ENCODE results near the gene PIGT. TPM values are rescaled to one million over a fixed set of nuclear protein-coding genes. Genes with fewer than 3 reads are reported as not detected.

PIGT gene
- total RNA-seq, 4 donors from 2014 or later: 33.6 to 64.5 (median 45.6) TPM

GRCh38 chr20:45433316-45433715, 17.4 kb downstream of the PIGT start:
- no peak for TF ChIP-seq CTCF (IDR thresholded peaks at IDR 0.05)
- H3K4me3 ChIP-seq (ENCODE audit: low read depth, poor library complexity, severe bottlenecking): no peak overlapping the region
- 60 to 67% methylated on average over 3 of the region's 3 CpGs for WGBS, 2 donors
- intact Hi-C loops (cut with DNase I; ENCODE audit: low total_unique reads): no loop called here
- DNase-seq (ENCODE audit: low spot score in 2 of 2): no peak

GRCh38 chr20:45433976-45434375, 18.0 kb downstream of the PIGT start:
- no peak for TF ChIP-seq CTCF (IDR thresholded peaks at IDR 0.05)
- TF ChIP-seq POLR2A (IDR thresholded peaks at IDR 0.05): no peak
- intact Hi-C loops (cut with DNase I; ENCODE audit: low total_unique reads): no loop called here
- DNase-seq (ENCODE audit: low spot score in 2 of 2): no peak
- 94 to 96% methylated on average over 4 of the region's 4 CpGs for WGBS, 2 donors
- no peak overlapping the region for H3K4me3 ChIP-seq (ENCODE audit: low read depth, poor library complexity, severe bottlenecking)

- TF ChIP-seq CTCF (IDR thresholded peaks at IDR 0.05) (peak in 1 of 3 donors; percentile 92), POLR2A (IDR thresholded peaks at IDR 0.05) (no peak)
- intact Hi-C loops (cut with DNase I; ENCODE audit: low total_unique reads): loop anchor here (5.0 kb wide), 1 partner anchor 65 kb away; no protein-coding TSS in a partner anchor
- H3K4me3 ChIP-seq (ENCODE audit: low read depth, poor library complexity, severe bottlenecking): peak overlapping the region; percentile 6
- 9 to 12% methylated on average over 23 to 30 of the region's 33 CpGs for WGBS, 2 donors
- peak; percentile 85 to 98 for DNase-seq (ENCODE audit: low spot score in 2 of 2)
Observed at GRCh38 chr20:45436732-45437485, 21.0 kb downstream of the PIGT start.

GRCh38 chr20:45440424-45440823, 24.5 kb downstream of the PIGT start:
- WGBS, 2 donors: 83 to 89% methylated on average over 3 of the region's 3 CpGs
- TF ChIP-seq POLR2A (IDR thresholded peaks at IDR 0.05): no peak
- intact Hi-C loops (cut with DNase I; ENCODE audit: low total_unique reads): loop anchor here (2.0 kb wide), 1 partner anchor 118 kb away; no protein-coding TSS in a partner anchor

GRCh38 chr20:45440891-45441685, 25.1 kb downstream of the PIGT start:
- WGBS, 2 donors: 69% methylated on average over 5 of the region's 5 CpGs
- no peak for TF ChIP-seq CTCF (IDR thresholded peaks at IDR 0.05)
- no peak for TF ChIP-seq POLR2A (IDR thresholded peaks at IDR 0.05)
- no peak overlapping the region for H3K4me3 ChIP-seq (ENCODE audit: low read depth, poor library complexity, severe bottlenecking)
- no peak for DNase-seq (ENCODE audit: low spot score in 2 of 2)
- intact Hi-C loops (cut with DNase I; ENCODE audit: low total_unique reads): loop anchor here (2.0 kb wide), 1 partner anchor 118 kb away; no protein-coding TSS in a partner anchor

More at GRCh38 chr20:45440424-45440823, 24.5 kb downstream of the PIGT start:
- no peak for DNase-seq (ENCODE audit: low spot score in 2 of 2)
- no peak overlapping the region for H3K4me3 ChIP-seq (ENCODE audit: low read depth, poor library complexity, severe bottlenecking)

- no peak for DNase-seq (ENCODE audit: low spot score in 2 of 2)
- intact Hi-C loops (cut with DNase I; ENCODE audit: low total_unique reads): loop anchor here (2.0 kb wide), 1 partner anchor 119 kb away; no protein-coding TSS in a partner anchor
- 82 to 94% methylated on average over 1 of the region's 1 CpG for WGBS, 2 donors
- TF ChIP-seq POLR2A (IDR thresholded peaks at IDR 0.05) (no peak), CTCF (IDR thresholded peaks at IDR 0.05) (no peak)
- no peak overlapping the region for H3K4me3 ChIP-seq (ENCODE audit: low read depth, poor library complexity, severe bottlenecking)
Observed at GRCh38 chr20:45441746-45442145, 25.8 kb downstream of the PIGT start.
